ENCODE results near the gene LRRC42. TPM values are rescaled to one million over a fixed set of nuclear protein-coding genes. Genes with fewer than 3 reads are reported as not detected.

Gene LRRC42
- total and polyA plus RNA-seq, 4 donors: 9.8 to 14.8 (median 10.9) TPM

DNA sequence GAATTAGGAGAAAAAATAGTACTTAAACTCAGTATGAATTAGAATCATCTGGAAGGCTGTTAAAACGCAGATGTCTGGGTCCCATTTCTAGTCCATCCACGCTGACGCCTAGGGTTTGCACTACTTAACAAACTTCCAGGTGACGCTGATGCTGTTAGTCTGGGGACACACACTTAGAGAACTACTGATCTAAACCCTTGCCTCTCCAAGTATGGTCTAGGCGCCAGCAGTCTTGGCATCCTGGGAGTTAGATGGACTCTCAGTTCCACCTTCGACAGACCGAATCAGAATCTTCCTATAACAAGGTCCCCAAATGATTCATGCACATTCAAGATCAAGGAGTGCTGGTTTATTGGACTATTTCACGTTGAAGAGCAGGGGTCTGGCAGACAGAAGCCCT, 40.6 kb upstream of the LRRC42 start:
- no peaks in the 10 kb centered on the region for H3K9me3 ChIP-seq (ENCODE audit: control insufficient read depth in 4 of 4, low read length in 3 of 4)
- TF ChIP-seq NR2F2 (IDR thresholded peaks at IDR 0.05) (no peak), FOXA1 (IDR thresholded peaks at IDR 0.05) (no peak)
- TF ChIP-seq, protein P1, sequence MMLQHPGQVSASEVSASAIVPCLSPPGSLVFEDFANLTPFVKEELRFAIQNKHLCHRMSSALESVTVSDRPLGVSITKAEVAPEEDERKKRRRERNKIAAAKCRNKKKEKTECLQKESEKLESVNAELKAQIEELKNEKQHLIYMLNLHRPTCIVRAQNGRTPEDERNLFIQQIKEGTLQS (IDR thresholded peaks at IDR 0.05): no peak
- TF ChIP-seq, protein P2, sequence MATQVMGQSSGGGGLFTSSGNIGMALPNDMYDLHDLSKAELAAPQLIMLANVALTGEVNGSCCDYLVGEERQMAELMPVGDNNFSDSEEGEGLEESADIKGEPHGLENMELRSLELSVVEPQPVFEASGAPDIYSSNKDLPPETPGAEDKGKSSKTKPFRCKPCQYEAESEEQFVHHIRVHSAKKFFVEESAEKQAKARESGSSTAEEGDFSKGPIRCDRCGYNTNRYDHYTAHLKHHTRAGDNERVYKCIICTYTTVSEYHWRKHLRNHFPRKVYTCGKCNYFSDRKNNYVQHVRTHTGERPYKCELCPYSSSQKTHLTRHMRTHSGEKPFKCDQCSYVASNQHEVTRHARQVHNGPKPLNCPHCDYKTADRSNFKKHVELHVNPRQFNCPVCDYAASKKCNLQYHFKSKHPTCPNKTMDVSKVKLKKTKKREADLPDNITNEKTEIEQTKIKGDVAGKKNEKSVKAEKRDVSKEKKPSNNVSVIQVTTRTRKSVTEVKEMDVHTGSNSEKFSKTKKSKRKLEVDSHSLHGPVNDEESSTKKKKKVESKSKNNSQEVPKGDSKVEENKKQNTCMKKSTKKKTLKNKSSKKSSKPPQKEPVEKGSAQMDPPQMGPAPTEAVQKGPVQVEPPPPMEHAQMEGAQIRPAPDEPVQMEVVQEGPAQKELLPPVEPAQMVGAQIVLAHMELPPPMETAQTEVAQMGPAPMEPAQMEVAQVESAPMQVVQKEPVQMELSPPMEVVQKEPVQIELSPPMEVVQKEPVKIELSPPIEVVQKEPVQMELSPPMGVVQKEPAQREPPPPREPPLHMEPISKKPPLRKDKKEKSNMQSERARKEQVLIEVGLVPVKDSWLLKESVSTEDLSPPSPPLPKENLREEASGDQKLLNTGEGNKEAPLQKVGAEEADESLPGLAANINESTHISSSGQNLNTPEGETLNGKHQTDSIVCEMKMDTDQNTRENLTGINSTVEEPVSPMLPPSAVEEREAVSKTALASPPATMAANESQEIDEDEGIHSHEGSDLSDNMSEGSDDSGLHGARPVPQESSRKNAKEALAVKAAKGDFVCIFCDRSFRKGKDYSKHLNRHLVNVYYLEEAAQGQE (IDR thresholded peaks at IDR 0.05): no peak
- no peaks in the 10 kb centered on the region for H3K27me3 ChIP-seq (ENCODE audit: control insufficient read depth in 4 of 4, insufficient read depth in 4 of 4, low read length in 3 of 4)
- peaks cover 0 to 25% (median 10%) of the 10 kb centered on the region in 4 donors for H3K36me3 ChIP-seq (ENCODE audit: control insufficient read depth in 4 of 4, insufficient read depth in 3 of 4, low read depth in 1 of 4, low read length in 3 of 4)
- 95% methylated on average over 8 of the region's 8 CpGs for WGBS
- H3K4me1 ChIP-seq (ENCODE audit: control insufficient read depth in 4 of 4, insufficient read depth in 4 of 4, low read length in 3 of 4): peaks cover 3 to 26% (median 5%) of the 10 kb centered on the region in 4 donors
- DNase-seq (ENCODE audit: low spot score): no peak
- no peak overlapping the region for H3K4me3 ChIP-seq (ENCODE audit: low read depth in 1 of 3, low read length in 3 of 3)
- no peak overlapping the region for H3K9ac ChIP-seq (ENCODE audit: low read depth in 1 of 2, low read length in 2 of 2)
- no peak overlapping the region for H3K27ac ChIP-seq (ENCODE audit: low read depth in 1 of 2, low read length in 2 of 2)

DNA sequence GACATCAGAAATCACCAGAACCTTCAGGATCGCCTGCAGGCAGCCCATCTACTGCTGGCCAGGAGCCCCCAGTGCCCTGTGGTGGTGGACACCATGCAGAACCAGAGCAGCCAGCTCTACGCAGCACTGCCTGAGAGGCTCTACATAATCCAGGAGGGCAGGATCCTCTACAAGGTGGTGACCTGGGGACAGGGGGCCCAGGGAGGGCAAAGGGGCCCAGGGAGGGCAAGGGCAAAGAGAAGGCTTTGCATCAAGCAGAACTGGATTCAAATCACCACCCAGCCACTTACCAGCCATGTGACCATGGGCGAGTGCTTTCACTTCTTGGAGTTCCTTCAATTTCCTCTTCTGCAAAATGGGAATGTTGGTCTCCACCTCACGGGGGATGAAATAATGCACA, 40.0 kb upstream of the LRRC42 start:
- Histone ChIP-seq H3K27ac (ENCODE audit: low read depth in 1 of 2, low read length in 2 of 2) (no peak overlapping the region), H3K9me3 (ENCODE audit: control insufficient read depth in 4 of 4, low read length in 3 of 4) (no peaks in the 10 kb centered on the region), H3K4me1 (ENCODE audit: control insufficient read depth in 4 of 4, insufficient read depth in 4 of 4, low read length in 3 of 4) (peaks cover 0 to 19% (median 3%) of the 10 kb centered on the region in 4 donors), H3K9ac (ENCODE audit: low read depth in 1 of 2, low read length in 2 of 2) (no peak overlapping the region), H3K4me3 (ENCODE audit: low read depth in 1 of 3, low read length in 3 of 3) (no peak overlapping the region), H3K27me3 (ENCODE audit: control insufficient read depth in 4 of 4, insufficient read depth in 4 of 4, low read length in 3 of 4) (no peaks in the 10 kb centered on the region), H3K36me3 (ENCODE audit: control insufficient read depth in 4 of 4, insufficient read depth in 3 of 4, low read depth in 1 of 4, low read length in 3 of 4) (peaks cover 0 to 30% (median 10%) of the 10 kb centered on the region in 4 donors)
- TF ChIP-seq, protein P2 (IDR thresholded peaks at IDR 0.05): no peak
- TF ChIP-seq NR2F2 (IDR thresholded peaks at IDR 0.05): no peak
- no peak for TF ChIP-seq FOXA1 (IDR thresholded peaks at IDR 0.05)
- no peak for TF ChIP-seq HNF4A (conservative IDR thresholded peaks at IDR 0.05)
- TF ChIP-seq YY1 (IDR thresholded peaks at IDR 0.05): no peak
- TF ChIP-seq, protein P3, sequence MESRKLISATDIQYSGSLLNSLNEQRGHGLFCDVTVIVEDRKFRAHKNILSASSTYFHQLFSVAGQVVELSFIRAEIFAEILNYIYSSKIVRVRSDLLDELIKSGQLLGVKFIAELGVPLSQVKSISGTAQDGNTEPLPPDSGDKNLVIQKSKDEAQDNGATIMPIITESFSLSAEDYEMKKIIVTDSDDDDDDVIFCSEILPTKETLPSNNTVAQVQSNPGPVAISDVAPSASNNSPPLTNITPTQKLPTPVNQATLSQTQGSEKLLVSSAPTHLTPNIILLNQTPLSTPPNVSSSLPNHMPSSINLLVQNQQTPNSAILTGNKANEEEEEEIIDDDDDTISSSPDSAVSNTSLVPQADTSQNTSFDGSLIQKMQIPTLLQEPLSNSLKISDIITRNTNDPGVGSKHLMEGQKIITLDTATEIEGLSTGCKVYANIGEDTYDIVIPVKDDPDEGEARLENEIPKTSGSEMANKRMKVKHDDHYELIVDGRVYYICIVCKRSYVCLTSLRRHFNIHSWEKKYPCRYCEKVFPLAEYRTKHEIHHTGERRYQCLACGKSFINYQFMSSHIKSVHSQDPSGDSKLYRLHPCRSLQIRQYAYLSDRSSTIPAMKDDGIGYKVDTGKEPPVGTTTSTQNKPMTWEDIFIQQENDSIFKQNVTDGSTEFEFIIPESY (IDR thresholded peaks at IDR 0.05): no peak
- TF ChIP-seq GABPA (IDR thresholded peaks at IDR 0.05 in 1 of 2, conservative IDR thresholded peaks at IDR 0.05 in 1 of 2): no peak
- TF ChIP-seq, protein P1 (IDR thresholded peaks at IDR 0.05): no peak
- TF ChIP-seq, protein P4, sequence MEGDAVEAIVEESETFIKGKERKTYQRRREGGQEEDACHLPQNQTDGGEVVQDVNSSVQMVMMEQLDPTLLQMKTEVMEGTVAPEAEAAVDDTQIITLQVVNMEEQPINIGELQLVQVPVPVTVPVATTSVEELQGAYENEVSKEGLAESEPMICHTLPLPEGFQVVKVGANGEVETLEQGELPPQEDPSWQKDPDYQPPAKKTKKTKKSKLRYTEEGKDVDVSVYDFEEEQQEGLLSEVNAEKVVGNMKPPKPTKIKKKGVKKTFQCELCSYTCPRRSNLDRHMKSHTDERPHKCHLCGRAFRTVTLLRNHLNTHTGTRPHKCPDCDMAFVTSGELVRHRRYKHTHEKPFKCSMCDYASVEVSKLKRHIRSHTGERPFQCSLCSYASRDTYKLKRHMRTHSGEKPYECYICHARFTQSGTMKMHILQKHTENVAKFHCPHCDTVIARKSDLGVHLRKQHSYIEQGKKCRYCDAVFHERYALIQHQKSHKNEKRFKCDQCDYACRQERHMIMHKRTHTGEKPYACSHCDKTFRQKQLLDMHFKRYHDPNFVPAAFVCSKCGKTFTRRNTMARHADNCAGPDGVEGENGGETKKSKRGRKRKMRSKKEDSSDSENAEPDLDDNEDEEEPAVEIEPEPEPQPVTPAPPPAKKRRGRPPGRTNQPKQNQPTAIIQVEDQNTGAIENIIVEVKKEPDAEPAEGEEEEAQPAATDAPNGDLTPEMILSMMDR (IDR thresholded peaks at IDR 0.05; ENCODE audit: low read depth, low read length, missing input control): no peak
- no peak for TF ChIP-seq RAD21 (IDR thresholded peaks at IDR 0.05)
- TF ChIP-seq MAX (IDR thresholded peaks at IDR 0.05): no peak
- no peak for TF ChIP-seq HNF4G (IDR thresholded peaks at IDR 0.05)
- TF ChIP-seq SP1 (IDR thresholded peaks at IDR 0.05): no peak
- no peak for TF ChIP-seq JUND (IDR thresholded peaks at IDR 0.05)
- TF ChIP-seq RXRA (IDR thresholded peaks at IDR 0.05): no peak
- no peak for TF ChIP-seq FOXA2 (IDR thresholded peaks at IDR 0.05)
- TF ChIP-seq TAF1 (conservative IDR thresholded peaks at IDR 0.05): no peak
- no peak for DNase-seq (ENCODE audit: low spot score)
- WGBS: 92% methylated on average over 4 of the region's 4 CpGs
